IMR-90 (cell line): ENCODE data around the gene JMJD7. TPM values are rescaled to one million over a fixed set of nuclear protein-coding genes. Genes with fewer than 3 reads are reported as not detected.

Experiments used
- ATAC-seq: fragments of 200-7000 bp; cut with Tn5 transposase; 2 replicates; pipeline ENCODE4 v1.9.1; 2020; ENCODE audit warnings: low read depth, mild to moderate bottlenecking, moderate library complexity
- BruUV-seq: library from RNA; stranded (reverse); fragments of 400-500 nt; replicated peaks from 2 replicates; lab custom pipeline; 2021; lab: Mats Ljungman, UMichigan
- CTCF ChIA-PET: fragments of 300-600 bp; formaldehyde crosslinking; extraction: SDS; loops from one replicate; lab custom pipeline; 2021; ENCODE audit warnings: antibody characterized with exemption; lab: Yijun Ruan, JAX
- POLR2A ChIA-PET: fragments of 300-600 bp; sonication (Branson Sonifier 250); formaldehyde crosslinking; loops from one replicate; lab custom pipeline; 2022; ENCODE audit warnings: antibody characterized with exemption; ENCODE audit not compliant: unreplicated experiment; lab: Charles Lee
- DNase-seq: peaks from one replicate; pipeline ENCODE4 v3.0.0; 2013
- H2AFZ ChIP-seq: replicated peaks from 2 replicates; pipeline ENCODE3; 2013; ENCODE audit warnings: low read length, mild to moderate bottlenecking; ENCODE audit not compliant: poor library complexity
- H2AK5ac ChIP-seq: 2 replicates; pipeline ENCODE4 v1.6.1; 2013; ENCODE audit warnings: low read depth, low read length, inconsistent platforms
- H2AK9ac ChIP-seq: replicated peaks from 2 replicates; pipeline ENCODE3; 2013; ENCODE audit warnings: mild to moderate bottlenecking, low read depth, low read length, moderate library complexity; ENCODE audit not compliant: poor library complexity
- H2BK120ac ChIP-seq: 2 replicates; pipeline ENCODE4 v1.6.1; 2013; ENCODE audit warnings: low read depth, low read length, inconsistent platforms
- H2BK15ac ChIP-seq: 3 replicates; pipeline ENCODE4 v1.6.1; 2013; ENCODE audit warnings: low read depth, low read length, inconsistent platforms
- H2BK20ac ChIP-seq: 2 replicates; pipeline ENCODE4 v1.6.1; 2013; ENCODE audit warnings: low read depth, mild to moderate bottlenecking, inconsistent platforms, low read length, moderate library complexity
- H2BK5ac ChIP-seq: 2 replicates; pipeline ENCODE4 v1.6.1; 2013; ENCODE audit warnings: mild to moderate bottlenecking, low read depth, low read length, inconsistent platforms; ENCODE audit not compliant: poor library complexity, severe bottlenecking
- H3K14ac ChIP-seq: replicated peaks from 2 replicates; pipeline ENCODE4 v1.6.1; 2013; ENCODE audit warnings: low read depth, low read length, inconsistent platforms
- H3K18ac ChIP-seq: 2 replicates; pipeline ENCODE4 v1.6.1; 2013; ENCODE audit warnings: low read depth, low read length, control low read depth
- H3K23ac ChIP-seq: 2 replicates; pipeline ENCODE4 v1.6.1; 2013; ENCODE audit warnings: low read depth, low read length, inconsistent platforms
- H3K27ac ChIP-seq: 2 replicates; pipeline ENCODE4 v1.5.1; 2013; ENCODE audit warnings: mild to moderate bottlenecking, control low read depth, low read length; ENCODE audit not compliant: insufficient read depth
- H3K27me3 ChIP-seq: 2 replicates; pipeline ENCODE4 v1.6.1; 2013; ENCODE audit warnings: low read length; ENCODE audit not compliant: control insufficient read depth, insufficient read depth
- H3K36me3 ChIP-seq: 2 replicates; pipeline ENCODE4 v1.6.1; 2013; ENCODE audit warnings: low read length, mixed read lengths; ENCODE audit not compliant: control insufficient read depth, insufficient read depth
- H3K4ac ChIP-seq: 2 replicates; pipeline ENCODE4 v1.6.1; 2013; ENCODE audit warnings: low read depth, low read length, inconsistent platforms
- H3K4me1 ChIP-seq: 2 replicates; pipeline ENCODE4 v1.6.1; 2013; ENCODE audit warnings: low read length, mixed read lengths; ENCODE audit not compliant: control insufficient read depth, insufficient read depth
- H3K4me2 ChIP-seq: 2 replicates; pipeline ENCODE4 v1.6.1; 2013; ENCODE audit warnings: low read depth, mild to moderate bottlenecking, control low read depth, low read length, moderate library complexity
- H3K4me3 ChIP-seq: 2 replicates; pipeline ENCODE4 v1.5.1; 2013; ENCODE audit warnings: low read depth, mild to moderate bottlenecking, control low read depth, low read length, moderate library complexity; ENCODE audit not compliant: insufficient read depth
- H3K56ac ChIP-seq: 2 replicates; pipeline ENCODE4 v1.6.1; 2013; ENCODE audit warnings: low read length, inconsistent platforms; ENCODE audit not compliant: insufficient read depth; ENCODE audit errors: extremely low read depth
- H3K79me1 ChIP-seq, 2 experiments: 2 replicates each; pipeline ENCODE4 v1.6.1; 2013; ENCODE audit warnings: low read length in 2 of 2, inconsistent platforms in 1 of 2, low read depth in 1 of 2
- H3K9ac ChIP-seq: 2 replicates; pipeline ENCODE4 v1.6.1; 2013; ENCODE audit warnings: low read depth, low read length, control low read depth
- H3K9me1 ChIP-seq: 2 replicates; pipeline ENCODE4 v1.6.1; 2013; ENCODE audit warnings: low read length, inconsistent platforms; ENCODE audit not compliant: insufficient read depth
- H3K9me3 ChIP-seq: 2 replicates; pipeline ENCODE4 v1.6.1; 2013; ENCODE audit warnings: low read length; ENCODE audit not compliant: control insufficient read depth, insufficient read depth
- H4K20me1 ChIP-seq: 2 replicates; pipeline ENCODE4 v1.6.1; 2013; ENCODE audit warnings: low read length, inconsistent platforms; ENCODE audit not compliant: insufficient read depth
- H4K5ac ChIP-seq: 2 replicates; pipeline ENCODE4 v1.6.1; 2013; ENCODE audit warnings: mild to moderate bottlenecking, low read depth, low read length, control low read depth
- H4K8ac ChIP-seq, 2 experiments: 2 replicates each; pipeline ENCODE4 v1.6.1; 2013; ENCODE audit warnings: low read depth in 2 of 2, low read length in 2 of 2, control low read depth in 1 of 2, inconsistent platforms in 1 of 2
- H4K91ac ChIP-seq: 2 replicates; pipeline ENCODE4 v1.6.1; 2013; ENCODE audit warnings: low read depth, low read length, inconsistent platforms; ENCODE audit not compliant: insufficient read depth
- BHLHE40 ChIP-seq: fragments of 150-350 bp; IDR thresholded peaks from 2 replicates; pipeline ENCODE4 v1.6.1; 2016; ENCODE audit warnings: mild to moderate bottlenecking, low read depth, low read length
- CEBPB ChIP-seq: IDR thresholded peaks from 2 replicates; pipeline ENCODE4 v1.6.1; 2012; ENCODE audit warnings: low read depth, low read length, improper control_type of control experiment
- MXI1 ChIP-seq: IDR thresholded peaks from 2 replicates; pipeline ENCODE4 v1.6.1; 2012; ENCODE audit warnings: low read depth, mild to moderate bottlenecking, low read length, moderate library complexity, borderline replicate concordance
- NFE2L2 ChIP-seq: fragments of 150-350 bp; IDR thresholded peaks from 2 replicates; pipeline ENCODE4 v1.6.1; 2016; ENCODE audit warnings: low read depth, mild to moderate bottlenecking, low read length
- RCOR1 ChIP-seq: IDR thresholded peaks from 2 replicates; pipeline ENCODE4 v1.6.1; 2012; ENCODE audit warnings: mild to moderate bottlenecking, low read length, improper control_type of control experiment; ENCODE audit not compliant: insufficient replicate concordance
- SMC3 ChIP-seq: fragments of 150-350 bp; IDR thresholded peaks from 2 replicates; pipeline ENCODE4 v1.6.1; 2016; ENCODE audit warnings: low read depth, mild to moderate bottlenecking, antibody characterized with exemption, low read length, moderate library complexity
- WGBS, 2 experiments: methylation state at CpG; one replicate each; pipeline versions ENCODE4 v1.1.5 to v1.1.7; 2013; ENCODE audit warnings: missing lambda C conversion rate in 2 of 2; ENCODE audit not compliant: insufficient read length in 1 of 2; ENCODE audit errors: extremely low coverage in 2 of 2; 5-methylcytosine and 5-hydroxymethylcytosine counted together
- dilution Hi-C: fragments of 300-500 bp; cut with HindIII; formaldehyde crosslinking; loops from one replicate; pipeline ENCODE4 v1.14.3; 2018; ENCODE audit warnings: low sequenced_read_pairs; ENCODE audit not compliant: unreplicated experiment
- in situ Hi-C: fragments of 300-500 bp; cut with MboI; formaldehyde crosslinking; loops from 3 replicates; pipeline ENCODE4 v1.14.3; 2019; ENCODE audit warnings: low sequenced_read_pairs, inconsistent platforms, mixed read lengths
- intact Hi-C: fragments of 100-400 bp; cut with micrococcal nuclease; formaldehyde crosslinking; loops from 2 replicates; pipeline ENCODE4 v1.10.0; 2022
- polyA plus RNA-seq, 3 experiments: library from polyadenylated mRNA; depleted of rRNA; stranded (reverse); fragments of >200 nt; gene quantifications; 2 replicates each; pipeline ENCODE4 v1.2.3, GENCODE V29; 2012; ENCODE audit warnings: low replicate concordance in 1 of 3
- total RNA-seq: library from RNA; depleted of rRNA; stranded (reverse); fragments of >200 nt; gene quantifications from 2 replicates; pipeline ENCODE4 v1.2.3, GENCODE V29; 2012
- TF ChIP-seq, protein P1 (sequence below): fragments of 150-350 bp; IDR thresholded peaks from 2 replicates; pipeline ENCODE4 v1.6.1; 2017; ENCODE audit warnings: mild to moderate bottlenecking, antibody characterized with exemption, low read length, low read depth
- TF ChIP-seq, protein P2 (sequence below): fragments of 150-350 bp; IDR thresholded peaks from 2 replicates; pipeline ENCODE4 v1.6.1; 2016; ENCODE audit warnings: low read depth, mild to moderate bottlenecking, low read length, moderate library complexity, borderline replicate concordance

Gene JMJD7
- total and polyA plus RNA-seq, 2 of the 4 experiments (the other 2 are of a cell fraction) = 5.0 to 6.3 TPM

DNA sequence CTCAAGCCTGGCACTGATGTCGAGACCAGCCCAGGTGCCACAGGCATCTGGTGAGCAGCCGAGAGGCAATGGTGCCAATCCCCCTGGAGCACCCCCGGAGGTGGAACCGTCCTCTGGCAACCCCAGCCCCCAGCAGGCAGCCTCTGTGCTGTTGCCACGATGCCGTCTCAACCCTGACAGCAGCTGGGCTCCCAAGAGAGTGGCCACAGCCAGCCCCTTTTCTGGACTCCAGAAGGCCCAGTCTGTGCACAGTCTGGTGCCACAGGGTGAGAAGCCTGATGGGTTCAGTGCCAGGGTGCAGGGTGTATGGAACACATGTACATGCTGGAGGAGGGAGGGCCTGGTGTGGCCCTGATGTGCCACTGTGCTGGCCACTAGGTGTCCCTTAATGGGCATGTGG lies 4.9 kb upstream of the JMJD7 start:
- Histone ChIP-seq H4K5ac (no peak overlapping the region), H3K36me3 (peaks cover 69% of the 10 kb centered on the region), H3K56ac (no peak overlapping the region), H2AK9ac (no peak overlapping the region), H3K9me3 (no peaks in the 10 kb centered on the region), H2BK20ac (no peak overlapping the region), H3K4me2 (no peak overlapping the region), H4K20me1 (no peaks in the 10 kb centered on the region; the same call in 1 of the 2 replicates), H3K14ac (no peak overlapping the region), H2AK5ac (no peak overlapping the region), H4K91ac (no peak overlapping the region), H4K8ac (no peak overlapping the region), H3K18ac (no peak overlapping the region), H3K27me3 (no peaks in the 10 kb centered on the region), H3K9me1 (no peaks in the 10 kb centered on the region), H3K79me1 (no peaks in the 10 kb centered on the region), H3K4me3 (no peak overlapping the region), H2BK5ac (no peak overlapping the region), H2BK120ac (no peak overlapping the region), H3K4ac (no peak overlapping the region), H3K9ac (no peak overlapping the region), H3K23ac (no peak overlapping the region), H3K4me1 (peaks cover 2% of the 10 kb centered on the region; the same call in 1 of the 2 replicates), H3K27ac (no peak overlapping the region), H2AFZ (no peak overlapping the region), H2BK15ac (no peak overlapping the region)
- in situ Hi-C loops (no loop called here), intact Hi-C loops (no loop called here), dilution Hi-C loops (no loop called here)
- POLR2A ChIA-PET = no interaction called here
- no peak for TF ChIP-seq MXI1
- TF ChIP-seq, protein P1, sequence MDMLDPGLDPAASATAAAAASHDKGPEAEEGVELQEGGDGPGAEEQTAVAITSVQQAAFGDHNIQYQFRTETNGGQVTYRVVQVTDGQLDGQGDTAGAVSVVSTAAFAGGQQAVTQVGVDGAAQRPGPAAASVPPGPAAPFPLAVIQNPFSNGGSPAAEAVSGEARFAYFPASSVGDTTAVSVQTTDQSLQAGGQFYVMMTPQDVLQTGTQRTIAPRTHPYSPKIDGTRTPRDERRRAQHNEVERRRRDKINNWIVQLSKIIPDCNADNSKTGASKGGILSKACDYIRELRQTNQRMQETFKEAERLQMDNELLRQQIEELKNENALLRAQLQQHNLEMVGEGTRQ = no peak
- TF ChIP-seq NFE2L2 = no peak
- TF ChIP-seq, protein P2, sequence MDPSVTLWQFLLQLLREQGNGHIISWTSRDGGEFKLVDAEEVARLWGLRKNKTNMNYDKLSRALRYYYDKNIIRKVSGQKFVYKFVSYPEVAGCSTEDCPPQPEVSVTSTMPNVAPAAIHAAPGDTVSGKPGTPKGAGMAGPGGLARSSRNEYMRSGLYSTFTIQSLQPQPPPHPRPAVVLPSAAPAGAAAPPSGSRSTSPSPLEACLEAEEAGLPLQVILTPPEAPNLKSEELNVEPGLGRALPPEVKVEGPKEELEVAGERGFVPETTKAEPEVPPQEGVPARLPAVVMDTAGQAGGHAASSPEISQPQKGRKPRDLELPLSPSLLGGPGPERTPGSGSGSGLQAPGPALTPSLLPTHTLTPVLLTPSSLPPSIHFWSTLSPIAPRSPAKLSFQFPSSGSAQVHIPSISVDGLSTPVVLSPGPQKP = no peak
- TF ChIP-seq RCOR1 = no peak
- no peak for TF ChIP-seq BHLHE40
- no peak for TF ChIP-seq SMC3
- no peak for TF ChIP-seq CEBPB
- BruUV-seq = no TSS peak
- CTCF ChIA-PET = no interaction called here
- no peak for ATAC-seq
- WGBS, 2 experiments = 92% methylated on average over 6 of the region's 6 CpGs; no CpG with 5 or more reads in 1 of the 2 experiments
- no peak for DNase-seq
